Measurements from ENCODE around the gene PTPRN2. TPM values are rescaled to one million over a fixed set of nuclear protein-coding genes. Genes with fewer than 3 reads are reported as not detected.

PTPRN2 gene
- polyA plus RNA-seq, 1 of the 3 experiments (the other 2 are of a cell fraction), result 4.0 TPM

GRCh38 chr7:157550300-157551275, 1037.0 kb downstream of the PTPRN2 start (continued):
- no peak for TF ChIP-seq IRF3 (IDR thresholded peaks at IDR 0.05; ENCODE audit: low read depth, low read length)

- no peak for TF ChIP-seq CHD2 (IDR thresholded peaks at IDR 0.05; ENCODE audit: low read length, partially characterized antibody)
- TF ChIP-seq FOXM1 (IDR thresholded peaks at IDR 0.05; ENCODE audit: low read depth), result no peak
- TF ChIP-seq POLR2AphosphoS5 (IDR thresholded peaks at IDR 0.05; ENCODE audit: low read depth, low read length), result no peak
- no peak for TF ChIP-seq FOSL2 (IDR thresholded peaks at IDR 0.05; ENCODE audit: borderline replicate concordance, low read depth)
- no peak for TF ChIP-seq JUND (IDR thresholded peaks at IDR 0.05)
- no peak for TF ChIP-seq RCOR1 (IDR thresholded peaks at IDR 0.05; ENCODE audit: low read length)
- no peaks in the 10 kb centered on the region for H3F3A ChIP-seq (replicated peaks; ENCODE audit: insufficient read depth)
- H3K4me3 ChIP-seq (ENCODE audit: low read depth in 2 of 2, low read length in 1 of 2), result no peak overlapping the region
- no peak overlapping the region for H3K9ac ChIP-seq
- no peaks in the 10 kb centered on the region for H3K79me2 ChIP-seq (ENCODE audit: insufficient read depth)
- H3K4me1 ChIP-seq (ENCODE audit: control insufficient read depth in 1 of 2, insufficient read depth in 2 of 2, low read depth in 1 of 2, low read length in 1 of 2), result no peaks in the 10 kb centered on the region
- ChIA-PET POLR2A (no interaction called here), CTCF (interaction anchor here (1.5 kb wide), 1 partner anchor 17 kb away, joined by 4 read pairs; no protein-coding TSS in a partner anchor)
- H4K20me1 ChIP-seq (ENCODE audit: insufficient read depth), result no peaks in the 10 kb centered on the region
- no peaks in the 10 kb centered on the region for H3K27me3 ChIP-seq (ENCODE audit: insufficient read depth)
- H3K4me2 ChIP-seq, result no peak overlapping the region
- no peaks in the 10 kb centered on the region for H3K9me3 ChIP-seq
- no peak overlapping the region for H3K27ac ChIP-seq (ENCODE audit: low read depth in 2 of 2, low read length in 1 of 2)
- DNase-seq, result no peak
- 87% methylated on average over 22 of the region's 22 CpGs for WGBS (ENCODE audit: low lambda C conversion rate)
- no peak overlapping the region for H2AFZ ChIP-seq (ENCODE audit: low read depth)
- no peaks in the 10 kb centered on the region for H3K36me3 ChIP-seq (replicated peaks in 1 of 2; ENCODE audit: control insufficient read depth in 1 of 2, insufficient read depth in 2 of 2, low read length in 1 of 2)
- no peaks in the 10 kb centered on the region for H3K9me2 ChIP-seq
Observed at GRCh38 chr7:157549612-157550299, 1037.9 kb downstream of the PTPRN2 start.

- TF ChIP-seq EZH2phosphoT487 (IDR thresholded peaks at IDR 0.05; ENCODE audit: borderline replicate concordance, low read depth), result no peak
- no peak for TF ChIP-seq RXRA (IDR thresholded peaks at IDR 0.05; ENCODE audit: borderline replicate concordance, low read depth)
- TF ChIP-seq FOSL2 (IDR thresholded peaks at IDR 0.05; ENCODE audit: borderline replicate concordance, low read depth), result no peak
- TF ChIP-seq ELF1 (IDR thresholded peaks at IDR 0.05), result no peak
- no peak for TF ChIP-seq YY1 (IDR thresholded peaks at IDR 0.05; ENCODE audit: low read depth)
- no peak for TF ChIP-seq SMC3 (IDR thresholded peaks at IDR 0.05; ENCODE audit: low read depth, low read length)
- TF ChIP-seq GATA2 (CRISPR knock-in tag; IDR thresholded peaks at IDR 0.05), result no peak
- 82% methylated on average over 22 of the region's 24 CpGs for WGBS (ENCODE audit: low lambda C conversion rate)
- H3K4me2 ChIP-seq, result no peak overlapping the region
- H3K4me1 ChIP-seq (ENCODE audit: control insufficient read depth in 1 of 2, insufficient read depth in 2 of 2, low read depth in 1 of 2, low read length in 1 of 2), result no peaks in the 10 kb centered on the region
- no peak overlapping the region for H3K4me3 ChIP-seq (ENCODE audit: low read depth in 2 of 2, low read length in 1 of 2)
- ChIA-PET POLR2A (no interaction called here), CTCF (interaction anchor here (1.5 kb wide), 1 partner anchor 18 kb away, joined by 4 read pairs; no protein-coding TSS in a partner anchor)
- H3K9me3 ChIP-seq, result no peaks in the 10 kb centered on the region
- no peak for DNase-seq
- no peaks in the 10 kb centered on the region for H3K36me3 ChIP-seq (replicated peaks in 1 of 2; ENCODE audit: control insufficient read depth in 1 of 2, insufficient read depth in 2 of 2, low read length in 1 of 2)
- no peaks in the 10 kb centered on the region for H3K9me2 ChIP-seq
- H3K9ac ChIP-seq, result no peak overlapping the region
- H3K79me2 ChIP-seq (ENCODE audit: insufficient read depth), result no peaks in the 10 kb centered on the region
- H2AFZ ChIP-seq (ENCODE audit: low read depth), result no peak overlapping the region
- no peaks in the 10 kb centered on the region for H3F3A ChIP-seq (replicated peaks; ENCODE audit: insufficient read depth)
- H3K27ac ChIP-seq (ENCODE audit: low read depth in 2 of 2, low read length in 1 of 2), result no peak overlapping the region
- no peaks in the 10 kb centered on the region for H3K27me3 ChIP-seq (ENCODE audit: insufficient read depth)
- H4K20me1 ChIP-seq (ENCODE audit: insufficient read depth), result no peaks in the 10 kb centered on the region
Observed at GRCh38 chr7:157548691-157549303, 1038.8 kb downstream of the PTPRN2 start.
